Epidermal melanocyte (primary cell): ENCODE results near the gene RPTOR.

Source experiments
- DNase-seq: peaks from one replicate; pipeline ENCODE4 v3.0.0; 2011; ENCODE audit warnings: low spot score; ENCODE audit not compliant: insufficient read length

Gene RPTOR

GRCh38 chr17:81003711-81004475, 459.3 kb downstream of the RPTOR start:
- peak; percentile 30 for DNase-seq

- peak; percentile 13 for DNase-seq
These were observed 462.3 kb downstream of the RPTOR start for GRCh38 chr17:81006891-81007290.

GRCh38 chr17:81008140-81008539, 463.5 kb downstream of the RPTOR start:
- peak; percentile 11 for DNase-seq

GRCh38 chr17:81009136-81009535, 464.5 kb downstream of the RPTOR start:
- no peak for DNase-seq

- peak; percentile 15 for DNase-seq
These were observed 466.3 kb downstream of the RPTOR start for GRCh38 chr17:81010935-81011334.

GRCh38 chr17:81011951-81012350, 467.3 kb downstream of the RPTOR start:
- DNase-seq: peak; percentile 12

GRCh38 chr17:81012574-81013447, 468.2 kb downstream of the RPTOR start:
- peak; percentile 10 for DNase-seq

GRCh38 chr17:81013642-81014041, 469.0 kb downstream of the RPTOR start:
- DNase-seq: no peak

- DNase-seq: no peak
These were observed 470.5 kb downstream of the RPTOR start for GRCh38 chr17:81015136-81015535.
